ENCODE measurements around the gene SYNE2. TPM values are rescaled to one million over a fixed set of nuclear protein-coding genes. Genes with fewer than 3 reads are reported as not detected.

The SYNE2 gene
- total and polyA plus RNA-seq, 2 of the 8 experiments (the other 6 are each of a cell fraction or from before 2014, with no cell fraction given) = 32.6 to 46.1 TPM

- Histone ChIP-seq H3K4me2 (ENCODE audit: insufficient read depth in 1 of 2, low read depth in 2 of 2, low read length in 2 of 2) (no peak overlapping the region), H2BK5ac (ENCODE audit: low read depth, low read length) (no peak overlapping the region), H3K79me1 (ENCODE audit: low read depth, low read length) (no peaks in the 10 kb centered on the region), H2BK12ac (ENCODE audit: low read depth, low read length) (no peak overlapping the region), H4K91ac (replicated peaks; ENCODE audit: insufficient read length, low read length) (no peak overlapping the region), H3K4ac (replicated peaks; ENCODE audit: insufficient read length, low read depth, low read length) (no peak overlapping the region), H3K18ac (ENCODE audit: extremely low read depth, low read length) (no peak overlapping the region), H2AK5ac (ENCODE audit: low read depth, low read length) (no peak overlapping the region), H3K9me3 (ENCODE audit: insufficient read depth in 2 of 2, low read depth in 1 of 2, low read length in 1 of 2) (no peaks in the 10 kb centered on the region), H3K27ac (ENCODE audit: low read depth, low read length) (no peak overlapping the region), H3K4me1 (replicated peaks in 1 of 4; ENCODE audit: control insufficient read depth in 3 of 4, insufficient read depth in 4 of 4, low read length in 3 of 4) (no peaks in the 10 kb centered on the region), H3K14ac (ENCODE audit: insufficient read length) (no peak overlapping the region), H3K9ac (replicated peaks in 1 of 4; ENCODE audit: extremely low read depth in 1 of 4, low read depth in 3 of 4, low read length in 3 of 4) (no peak overlapping the region), H4K20me1 (replicated peaks in 1 of 2; ENCODE audit: control insufficient read depth in 1 of 2, insufficient read depth in 2 of 2, low read length in 2 of 2) (no peaks in the 10 kb centered on the region), H2AFZ (ENCODE audit: low read length) (no peak overlapping the region), H3K23ac (ENCODE audit: insufficient read length) (no peak overlapping the region), H3K4me3 (ENCODE audit: extremely low read depth in 1 of 4, insufficient read depth in 2 of 4, low read depth in 3 of 4, low read length in 4 of 4) (no peak overlapping the region), H3K36me3 (ENCODE audit: control insufficient read depth in 2 of 4, insufficient read depth in 4 of 4, low read length in 3 of 4) (no peaks in the 10 kb centered on the region), H4K8ac (ENCODE audit: extremely low read depth, insufficient read depth, low read length) (no peak overlapping the region), H3K23me2 (ENCODE audit: low read depth, low read length) (no peaks in the 10 kb centered on the region), H3K79me2 (ENCODE audit: control insufficient read depth in 1 of 2, insufficient read depth in 2 of 2, low read length in 2 of 2) (no peaks in the 10 kb centered on the region), H2BK120ac (replicated peaks; ENCODE audit: low read depth, low read length) (no peak overlapping the region), H2BK15ac (ENCODE audit: low read length) (no peak overlapping the region), H3K56ac (replicated peaks; ENCODE audit: insufficient read length, low read depth, low read length) (no peak overlapping the region), H3K27me3 (replicated peaks in 1 of 4; ENCODE audit: control insufficient read depth in 3 of 4, extremely low read depth in 1 of 4, insufficient read depth in 3 of 4, low read length in 3 of 4) (no peaks in the 10 kb centered on the region; a peak in 1 of 7 replicates), H4K5ac (ENCODE audit: insufficient read length, low read depth, low read length) (no peak overlapping the region), H2BK20ac (ENCODE audit: low read length) (no peak overlapping the region)
- 99% methylated on average over 4 of the region's 4 CpGs; no CpG with 5 or more reads in 1 of the 2 experiments for WGBS, 2 experiments (ENCODE audit: extremely low coverage in 1 of 2, insufficient coverage in 1 of 2, insufficient read length in 1 of 2, insufficient replicate concordance in 2 of 2, low coverage in 1 of 2, low lambda C conversion rate in 2 of 2, missing lambda C conversion rate in 1 of 2)
- no peak for DNase-seq (ENCODE audit: low read depth in 1 of 2, low spot score in 2 of 2)
- TF ChIP-seq YY1 (IDR thresholded peaks at IDR 0.05; ENCODE audit: low read depth, low read length) (no peak), BCL11A (IDR thresholded peaks at IDR 0.05; ENCODE audit: low read depth in 2 of 2, low read length in 2 of 2) (no peak), GTF2F1 (IDR thresholded peaks at IDR 0.05; ENCODE audit: borderline replicate concordance, low read depth, low read length) (no peak), TEAD4 (IDR thresholded peaks at IDR 0.05; ENCODE audit: low read depth, low read length) (no peak)
- no peak for FAIRE-seq
- POLR2A ChIA-PET (ENCODE audit: partially characterized antibody) = no interaction called here
- CTCF ChIA-PET (ENCODE audit: partially characterized antibody) = interaction anchor here (1.1 kb wide), 1 partner anchor 50 kb away, joined by 3 read pairs; the partner anchor contains the start of gene ESR2
Observed at GRCh38 chr14:64244279-64244678, 391.5 kb downstream of the SYNE2 start.

Data from H1 (cell line).